Natural killer cell (primary cell): ENCODE results near the gene BGN. TPM values are rescaled to one million over a fixed set of nuclear protein-coding genes. Genes with fewer than 3 reads are reported as not detected.

ENCODE experiments used
- ATAC-seq, 3 donors: fragments of 150-1000 bp in 2 of 3; fragments of 200-7000 bp in 1 of 3; cut with Tn5 transposase; 1 replicate in 1 of 3; 2 replicates in 2 of 3; pipeline ENCODE4 v1.10.0; 2021; ENCODE audit warnings: mild to moderate bottlenecking in 2 of 3, moderate library complexity in 2 of 3
- DNase-seq, 2 donors: peaks; one replicate each; pipeline versions ENCODE4 v3.0.0 to v3.0.0-alpha.2; 2013 to 2021; ENCODE audit warnings: mixed read lengths in 1 of 2
- H3K27ac ChIP-seq: one replicate; pipeline ENCODE4 v1.5.1; 2013; ENCODE audit warnings: mild to moderate bottlenecking, low read length
- H3K27me3 ChIP-seq: one replicate; pipeline ENCODE4 v1.6.1; 2013; ENCODE audit warnings: low read length; ENCODE audit not compliant: control insufficient read depth, insufficient read depth
- H3K36me3 ChIP-seq: one replicate; pipeline ENCODE4 v1.6.1; 2013; ENCODE audit warnings: low read length; ENCODE audit not compliant: control insufficient read depth, insufficient read depth
- H3K4me1 ChIP-seq: one replicate; pipeline ENCODE4 v1.6.1; 2013; ENCODE audit warnings: low read length; ENCODE audit not compliant: control insufficient read depth, insufficient read depth
- H3K4me3 ChIP-seq: one replicate; pipeline ENCODE4 v1.5.1; 2013; ENCODE audit warnings: low read length
- H3K9me3 ChIP-seq: one replicate; pipeline ENCODE4 v1.6.1; 2013; ENCODE audit warnings: low read length; ENCODE audit not compliant: control insufficient read depth, insufficient read depth
- H3K27ac Mint-ChIP-seq, 2 donors: one replicate each; pipeline ENCODE4 v1.8.0; 2022; ENCODE audit warnings: mild to moderate bottlenecking in 2 of 2, mixed read lengths in 2 of 2, moderate library complexity in 1 of 2
- H3K27me3 Mint-ChIP-seq, 2 donors: one replicate each; pipeline ENCODE4 v1.8.0; 2022; ENCODE audit warnings: low read depth in 2 of 2, mixed read lengths in 2 of 2
- H3K36me3 Mint-ChIP-seq: one replicate; pipeline ENCODE4 v1.8.0; 2022; ENCODE audit warnings: mixed read lengths
- H3K4me1 Mint-ChIP-seq, 2 donors: one replicate each; pipeline ENCODE4 v1.8.0; 2022; ENCODE audit warnings: mixed read lengths in 2 of 2
- H3K4me3 Mint-ChIP-seq: one replicate; pipeline ENCODE4 v1.8.0; 2022; ENCODE audit warnings: mild to moderate bottlenecking, moderate library complexity, mixed read lengths
- H3K9me3 Mint-ChIP-seq, 2 donors: one replicate each; pipeline ENCODE4 v1.8.0; 2022; ENCODE audit warnings: mixed read lengths in 2 of 2
- WGBS: methylation state at CpG from one replicate; pipeline ENCODE4 v1.1.7; 2013; ENCODE audit warnings: missing lambda C conversion rate; ENCODE audit not compliant: insufficient coverage; 5-methylcytosine and 5-hydroxymethylcytosine counted together
- intact Hi-C: fragments of 100-400 bp; cut with micrococcal nuclease; formaldehyde crosslinking; loops from one replicate; pipeline ENCODE4 v1.14.2; 2022
- total RNA-seq, 4 donors: library from RNA; stranded (reverse); fragments of 120-200 nt in 1 of 4; gene quantifications; one replicate each; pipeline versions ENCODE4 v1.2.3 to v1.2.4, GENCODE V29; 2013 to 2022
- TF ChIP-seq, protein P1 (sequence below): fragments of 200-600 bp; IDR thresholded peaks from one replicate; pipeline ENCODE4 v1.8.0; 2022; ENCODE audit warnings: antibody characterized with exemption

Gene BGN
- total RNA-seq, 3 donors from 2014 or later (not counting 1 experiment from before 2014, with no cell fraction given), result not detected

DNA sequence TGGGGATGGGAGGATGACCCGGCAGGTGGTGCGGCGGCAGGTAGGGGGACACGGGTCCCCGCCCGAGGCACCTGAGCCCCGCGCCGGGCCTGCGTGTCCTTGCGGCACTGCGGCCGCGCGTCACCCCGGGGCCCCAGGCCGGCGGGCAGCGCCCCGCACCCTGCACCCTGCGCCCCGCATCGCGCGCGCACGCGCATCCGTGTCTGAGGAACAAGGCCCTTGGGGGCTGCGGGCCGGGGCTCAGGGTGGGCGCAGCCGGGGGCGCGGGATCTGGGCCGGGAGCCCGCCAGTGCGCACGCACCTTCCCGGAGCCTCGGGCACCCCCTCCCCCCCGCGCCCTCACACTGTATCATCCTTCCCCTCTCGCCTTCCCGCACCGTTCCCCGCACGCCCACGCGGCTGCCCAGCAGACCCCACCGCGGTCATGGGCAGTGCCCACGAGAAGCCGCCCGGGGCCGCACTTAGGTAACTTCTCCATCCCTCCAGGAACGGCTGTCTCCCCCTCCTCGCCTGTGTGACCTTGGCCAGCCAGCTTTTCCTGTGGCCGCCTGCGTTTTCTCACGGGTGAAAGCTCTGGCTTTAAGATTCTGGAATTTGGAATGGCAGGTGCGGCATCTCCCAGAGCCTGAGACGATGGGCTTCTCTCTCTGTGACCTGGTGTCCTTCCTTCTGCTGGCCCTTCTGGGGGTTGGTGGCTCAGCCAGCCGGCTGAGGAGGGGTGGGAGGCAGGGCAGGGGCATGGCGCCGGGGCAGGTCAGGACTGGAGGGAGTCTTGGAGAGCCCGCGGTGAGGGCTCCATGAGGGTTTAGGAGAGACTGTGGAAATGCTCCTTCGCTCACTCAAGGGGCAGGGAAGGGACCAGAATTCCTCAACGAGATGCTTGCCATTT, 23.4 kb downstream of the BGN start:
- DNase-seq (no peak), ATAC-seq (no peak)
- 6% methylated on average over 70 of the region's 70 CpGs for WGBS
- no peaks in the 10 kb centered on the region for H3K4me1 Mint-ChIP-seq
- Histone ChIP-seq H3K9me3 (no peaks in the 10 kb centered on the region), H3K36me3 (no peaks in the 10 kb centered on the region), H3K27ac (no peak overlapping the region), H3K4me3 (no peak overlapping the region), H3K4me1 (no peaks in the 10 kb centered on the region), H3K27me3 (peaks cover 2% of the 10 kb centered on the region)
- no peak overlapping the region for H3K27ac Mint-ChIP-seq
- no peaks in the 10 kb centered on the region for H3K9me3 Mint-ChIP-seq
- H3K27me3 Mint-ChIP-seq, result peaks cover 0 to 19% of the 10 kb centered on the region in 2 donors
- TF ChIP-seq, protein P1, sequence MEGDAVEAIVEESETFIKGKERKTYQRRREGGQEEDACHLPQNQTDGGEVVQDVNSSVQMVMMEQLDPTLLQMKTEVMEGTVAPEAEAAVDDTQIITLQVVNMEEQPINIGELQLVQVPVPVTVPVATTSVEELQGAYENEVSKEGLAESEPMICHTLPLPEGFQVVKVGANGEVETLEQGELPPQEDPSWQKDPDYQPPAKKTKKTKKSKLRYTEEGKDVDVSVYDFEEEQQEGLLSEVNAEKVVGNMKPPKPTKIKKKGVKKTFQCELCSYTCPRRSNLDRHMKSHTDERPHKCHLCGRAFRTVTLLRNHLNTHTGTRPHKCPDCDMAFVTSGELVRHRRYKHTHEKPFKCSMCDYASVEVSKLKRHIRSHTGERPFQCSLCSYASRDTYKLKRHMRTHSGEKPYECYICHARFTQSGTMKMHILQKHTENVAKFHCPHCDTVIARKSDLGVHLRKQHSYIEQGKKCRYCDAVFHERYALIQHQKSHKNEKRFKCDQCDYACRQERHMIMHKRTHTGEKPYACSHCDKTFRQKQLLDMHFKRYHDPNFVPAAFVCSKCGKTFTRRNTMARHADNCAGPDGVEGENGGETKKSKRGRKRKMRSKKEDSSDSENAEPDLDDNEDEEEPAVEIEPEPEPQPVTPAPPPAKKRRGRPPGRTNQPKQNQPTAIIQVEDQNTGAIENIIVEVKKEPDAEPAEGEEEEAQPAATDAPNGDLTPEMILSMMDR, result no peak
- intact Hi-C loops, result no loop called here
- H3K36me3 Mint-ChIP-seq, result no peaks in the 10 kb centered on the region
- H3K4me3 Mint-ChIP-seq, result no peak overlapping the region

DNA sequence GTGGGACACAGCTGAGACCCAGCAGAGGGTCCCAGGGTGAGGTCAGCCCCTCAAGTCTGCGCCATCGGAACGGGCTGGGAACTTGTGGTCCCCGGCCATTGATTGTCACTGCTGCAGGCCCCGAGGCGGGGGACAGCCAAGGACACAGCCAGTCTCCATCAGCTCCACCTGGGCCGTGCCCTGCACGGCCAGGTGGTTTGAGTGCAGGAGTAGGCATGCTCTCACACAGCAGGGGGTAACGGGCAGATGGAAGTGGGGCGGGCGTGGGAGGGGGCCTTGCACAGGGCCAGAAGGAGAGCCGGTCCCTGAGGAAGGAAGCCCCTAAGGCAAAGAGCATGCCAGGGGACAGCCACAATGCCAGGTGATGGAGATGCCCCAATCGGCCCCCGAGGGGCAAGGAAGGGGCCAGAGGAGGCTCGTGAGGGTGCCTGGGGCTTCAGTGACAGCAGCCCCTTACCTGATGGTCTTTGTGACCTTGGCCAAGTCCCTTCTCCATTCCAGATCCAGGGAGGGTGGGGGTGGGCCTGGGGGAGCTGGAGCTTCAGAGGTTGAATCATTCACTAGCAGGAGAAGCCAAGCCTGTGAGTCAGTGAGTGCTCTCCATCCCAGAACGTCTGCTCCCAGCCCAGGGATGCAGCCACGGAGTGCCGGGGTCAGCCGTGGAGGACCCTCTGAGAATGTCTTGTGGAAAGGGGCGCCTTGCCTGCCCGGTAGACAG, 24.9 kb downstream of the BGN start:
- Mint-ChIP-seq H3K4me3 (no peak overlapping the region), H3K9me3 (no peaks in the 10 kb centered on the region), H3K27ac (no peak overlapping the region), H3K4me1 (no peaks in the 10 kb centered on the region), H3K27me3 (peaks cover 0 to 19% of the 10 kb centered on the region in 2 donors), H3K36me3 (no peaks in the 10 kb centered on the region)
- Histone ChIP-seq H3K4me1 (no peaks in the 10 kb centered on the region), H3K36me3 (no peaks in the 10 kb centered on the region), H3K27ac (no peak overlapping the region), H3K27me3 (peaks cover 2% of the 10 kb centered on the region), H3K9me3 (no peaks in the 10 kb centered on the region), H3K4me3 (no peak overlapping the region)
- TF ChIP-seq, protein P1, result no peak
- WGBS, result 73% methylated on average over 20 of the region's 21 CpGs
- ATAC-seq (no peak), DNase-seq (no peak)
- intact Hi-C loops, result no loop called here

DNA sequence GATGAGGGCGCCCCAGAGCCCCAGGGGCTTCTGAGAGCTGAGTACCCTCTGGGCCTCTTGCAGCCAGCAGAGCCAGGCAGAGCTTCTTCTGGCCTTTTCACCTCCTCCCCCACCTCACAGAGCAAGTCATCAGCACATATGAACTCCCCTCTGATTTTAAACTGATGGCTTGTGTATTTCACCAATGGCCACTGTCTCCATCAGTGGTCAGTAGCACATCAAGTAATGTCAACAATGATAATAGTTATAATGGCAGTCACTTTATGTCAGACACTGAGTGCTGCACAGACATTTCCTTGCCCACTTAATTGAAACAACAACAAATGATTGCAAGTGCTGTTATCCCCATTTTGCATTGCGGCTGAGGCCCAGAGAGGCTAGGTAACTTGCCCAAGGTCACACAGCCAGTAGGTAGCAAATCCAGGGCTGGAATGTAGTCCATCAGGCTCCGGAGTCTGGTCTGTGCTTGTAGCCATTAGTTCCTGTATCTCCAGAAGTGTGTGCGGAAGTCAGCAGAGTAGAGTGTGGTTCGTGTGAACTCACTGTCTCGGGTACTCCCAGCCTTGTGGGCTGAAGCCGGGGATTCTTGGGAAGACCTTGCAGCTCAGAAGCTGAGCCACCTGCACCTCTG, 25.6 kb downstream of the BGN start:
- Mint-ChIP-seq H3K36me3 (no peaks in the 10 kb centered on the region), H3K27me3 (peaks cover 0 to 19% of the 10 kb centered on the region in 2 donors), H3K4me3 (no peak overlapping the region), H3K27ac (no peak overlapping the region), H3K9me3 (no peaks in the 10 kb centered on the region), H3K4me1 (no peaks in the 10 kb centered on the region)
- DNase-seq (no peak), ATAC-seq (no peak)
- TF ChIP-seq, protein P1, result no peak
- intact Hi-C loops, result no loop called here
- Histone ChIP-seq H3K36me3 (no peaks in the 10 kb centered on the region), H3K4me1 (no peaks in the 10 kb centered on the region), H3K27me3 (peaks cover 2% of the 10 kb centered on the region), H3K27ac (no peak overlapping the region), H3K4me3 (no peak overlapping the region), H3K9me3 (no peaks in the 10 kb centered on the region)
- WGBS, result 83% methylated on average over 7 of the region's 7 CpGs
